Measurements from ENCODE around the gene PDZRN3.

DNA sequence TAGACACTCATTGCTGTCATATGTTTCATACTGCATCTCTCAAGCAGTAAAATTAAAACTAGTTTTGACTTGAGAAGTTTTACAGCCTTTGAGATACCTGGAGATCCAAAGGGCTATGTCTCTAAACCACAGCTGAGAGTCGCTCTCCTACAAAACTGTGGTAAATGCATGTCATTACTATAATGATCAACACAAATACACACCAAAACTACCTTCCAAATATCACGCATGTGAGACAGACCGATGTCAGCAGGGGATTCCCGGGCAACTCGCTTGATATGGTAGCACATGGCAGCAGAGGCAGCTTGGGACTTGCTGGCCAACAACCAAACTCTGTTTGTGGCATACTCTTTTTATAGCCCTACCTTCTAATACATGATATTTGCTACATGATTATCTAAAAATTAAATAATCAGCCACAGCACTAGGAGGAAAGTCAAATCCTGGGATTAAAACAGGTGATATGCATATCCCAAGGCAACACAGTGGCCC, 56.3 kb downstream of the PDZRN3 start:
- no peak for TF ChIP-seq POLR2A (IDR thresholded peaks at IDR 0.05)
- TF ChIP-seq, protein P1, sequence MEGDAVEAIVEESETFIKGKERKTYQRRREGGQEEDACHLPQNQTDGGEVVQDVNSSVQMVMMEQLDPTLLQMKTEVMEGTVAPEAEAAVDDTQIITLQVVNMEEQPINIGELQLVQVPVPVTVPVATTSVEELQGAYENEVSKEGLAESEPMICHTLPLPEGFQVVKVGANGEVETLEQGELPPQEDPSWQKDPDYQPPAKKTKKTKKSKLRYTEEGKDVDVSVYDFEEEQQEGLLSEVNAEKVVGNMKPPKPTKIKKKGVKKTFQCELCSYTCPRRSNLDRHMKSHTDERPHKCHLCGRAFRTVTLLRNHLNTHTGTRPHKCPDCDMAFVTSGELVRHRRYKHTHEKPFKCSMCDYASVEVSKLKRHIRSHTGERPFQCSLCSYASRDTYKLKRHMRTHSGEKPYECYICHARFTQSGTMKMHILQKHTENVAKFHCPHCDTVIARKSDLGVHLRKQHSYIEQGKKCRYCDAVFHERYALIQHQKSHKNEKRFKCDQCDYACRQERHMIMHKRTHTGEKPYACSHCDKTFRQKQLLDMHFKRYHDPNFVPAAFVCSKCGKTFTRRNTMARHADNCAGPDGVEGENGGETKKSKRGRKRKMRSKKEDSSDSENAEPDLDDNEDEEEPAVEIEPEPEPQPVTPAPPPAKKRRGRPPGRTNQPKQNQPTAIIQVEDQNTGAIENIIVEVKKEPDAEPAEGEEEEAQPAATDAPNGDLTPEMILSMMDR (IDR thresholded peaks at IDR 0.05): no peak
